ENCODE results near the gene BICDL1. TPM values are rescaled to one million over a fixed set of nuclear protein-coding genes. Genes with fewer than 3 reads are reported as not detected.

The BICDL1 gene
- total RNA-seq, 4 donors from 2014 or later = 0.66 to 2.4 (median 2.2) TPM; not detected in 1

- no peak for TF ChIP-seq CTCF (IDR thresholded peaks at IDR 0.05; ENCODE audit: low read depth)
Measured at GRCh38 chr12:120142231-120142877, 153.3 kb downstream of the BICDL1 start.

Small RNAs within 50 kb of the gene (small RNA-seq; reads per million reads assigned to genes)
- gene AC004812.1 = not detected

Other genes starting within 250 kb of the BICDL1 start
- gene CIT, start 111.9 kb upstream of the BICDL1 start, total RNA-seq = 1 to 10 TPM; 1.3 to 5.3 (median 5.1) TPM
- gene RAB35, start 127.5 kb downstream of the BICDL1 start, total RNA-seq = 10 to 100 TPM; 17.5 to 28.2 (median 21.9) TPM
- 10 to 100 TPM; 36.4 to 56.7 (median 41.6) TPM for gene GCN1, start 205.5 kb downstream of the BICDL1 start, total RNA-seq
- gene RPLP0, start 211.9 kb downstream of the BICDL1 start, total RNA-seq = 1,000 to 10,000 TPM; 1,255 to 2,927 (median 2,327) TPM

Data from subcutaneous adipose tissue (tissue), 4 donors.